Smooth muscle cell (in vitro differentiated cells): ENCODE data around the gene ABCC9. TPM values are rescaled to one million over a fixed set of nuclear protein-coding genes. Genes with fewer than 3 reads are reported as not detected.

Experiments
- DNase-seq: peaks from one replicate; lab custom pipeline; 2025; ENCODE audit not compliant: unreplicated experiment; lab: John Stamatoyannopoulos, UW
- H2AFZ ChIP-seq: fragments of 200-600 bp; sonication (generic); 2 replicates; pipeline ENCODE4 v1.6.0; 2016; ENCODE audit warnings: antibody characterized with exemption, low read depth, mild to moderate bottlenecking
- H3F3A ChIP-seq: fragments of 200-600 bp; sonication (generic); 2 replicates; pipeline ENCODE4 v1.6.0; 2017; ENCODE audit warnings: antibody characterized with exemption, low read depth
- H3K27ac ChIP-seq: fragments of 200-600 bp; sonication (generic); 2 replicates; pipeline ENCODE4 v1.5.1; 2016; ENCODE audit warnings: low read depth, mild to moderate bottlenecking
- H3K27me3 ChIP-seq: fragments of 200-600 bp; sonication (generic); 2 replicates; pipeline ENCODE4 v1.6.1; 2016; ENCODE audit warnings: low read depth, mild to moderate bottlenecking
- H3K36me3 ChIP-seq: fragments of 200-600 bp; sonication (generic); 2 replicates; pipeline ENCODE4 v1.5.1; 2016; ENCODE audit warnings: low read depth
- H3K4me1 ChIP-seq: fragments of 200-600 bp; sonication (generic); 2 replicates; pipeline ENCODE4 v1.5.1; 2016; ENCODE audit warnings: low read depth
- H3K4me2 ChIP-seq: fragments of 200-600 bp; sonication (generic); 2 replicates; pipeline ENCODE4 v1.6.0; 2016; ENCODE audit warnings: mild to moderate bottlenecking
- H3K4me3 ChIP-seq: fragments of 200-600 bp; sonication (generic); 2 replicates; pipeline ENCODE4 v1.5.1; 2016; ENCODE audit warnings: mild to moderate bottlenecking
- H3K79me2 ChIP-seq: fragments of 200-600 bp; sonication (generic); 2 replicates; pipeline ENCODE4 v1.6.0; 2016; ENCODE audit warnings: low read depth, mild to moderate bottlenecking
- H3K9ac ChIP-seq: fragments of 200-600 bp; sonication (generic); 2 replicates; pipeline ENCODE4 v1.6.0; 2016; ENCODE audit warnings: low read depth
- H3K9me3 ChIP-seq: fragments of 200-600 bp; sonication (generic); replicated peaks from 2 replicates; pipeline ENCODE4 v1.5.1; 2016; ENCODE audit warnings: low read depth
- H4K20me1 ChIP-seq: fragments of 200-600 bp; sonication (generic); 2 replicates; pipeline ENCODE4 v1.6.0; 2016; ENCODE audit warnings: low read depth
- WGBS: methylation state at CpG from one replicate; pipeline ENCODE4 v1.1.7; 2016; ENCODE audit warnings: low lambda C conversion rate; 5-methylcytosine and 5-hydroxymethylcytosine counted together
- polyA plus RNA-seq: library from polyadenylated mRNA; unstranded; fragments of >200 nt; fragmentation: Nextera tagmentation; extraction: Ambion mirVana; gene quantifications from 2 replicates; pipeline ENCODE4 v1.2.1, GENCODE V29; 2016
- small RNA-seq: library from RNA; depleted of rRNA; stranded (forward); fragments of <200 nt; gene quantifications from one replicate; pipeline ENCODE3, GENCODE V24; 2014
- total RNA-seq: library from RNA; depleted of rRNA; stranded (reverse); fragments of >200 nt; gene quantifications from 2 replicates; pipeline ENCODE4 v1.2.3, GENCODE V29; 2014
- TF ChIP-seq, protein P1 (sequence below): fragments of 200-600 bp; sonication (generic); IDR thresholded peaks from 2 replicates; pipeline ENCODE4 v1.5.1; 2017; ENCODE audit warnings: borderline replicate concordance, mild to moderate bottlenecking, antibody characterized with exemption; ENCODE audit not compliant: insufficient read depth, poor library complexity, severe bottlenecking

The ABCC9 gene
- total and polyA plus RNA-seq, 2 experiments from 2014 or later = 0.22 TPM; not detected in 1

DNA sequence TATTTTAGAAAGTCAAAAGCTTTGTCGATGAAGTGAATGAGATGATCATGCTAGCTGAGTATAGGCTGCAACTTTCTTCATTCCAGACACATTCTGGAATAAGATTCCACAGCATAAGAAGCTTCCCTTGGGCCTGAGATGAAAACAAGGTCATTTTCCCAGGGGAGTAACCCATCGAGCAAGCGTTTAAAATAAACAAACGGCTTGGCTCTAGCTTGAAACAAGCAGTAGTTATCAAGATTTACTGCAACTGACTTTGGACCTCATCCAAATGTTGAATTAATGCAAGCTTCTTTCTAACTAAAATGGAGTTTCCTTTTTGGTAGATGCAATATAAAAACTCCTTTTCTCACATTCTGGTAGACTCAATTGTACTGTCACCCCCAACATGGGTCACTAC, 189.7 kb downstream of the ABCC9 start:
- no peaks in the 10 kb centered on the region for H3K4me1 ChIP-seq
- no peaks in the 10 kb centered on the region for H3K79me2 ChIP-seq
- H3K36me3 ChIP-seq = no peaks in the 10 kb centered on the region
- no peaks in the 10 kb centered on the region for H4K20me1 ChIP-seq
- H3K9ac ChIP-seq = no peak overlapping the region
- H3K9me3 ChIP-seq = no peaks in the 10 kb centered on the region
- no peak overlapping the region for H3K4me3 ChIP-seq
- H3K27ac ChIP-seq = no peak overlapping the region
- H3K4me2 ChIP-seq = no peak overlapping the region
- DNase-seq = no peak
- 57% methylated on average over 4 of the region's 4 CpGs for WGBS
- no peaks in the 10 kb centered on the region for H3K27me3 ChIP-seq
- H3F3A ChIP-seq = no peaks in the 10 kb centered on the region
- TF ChIP-seq, protein P1, sequence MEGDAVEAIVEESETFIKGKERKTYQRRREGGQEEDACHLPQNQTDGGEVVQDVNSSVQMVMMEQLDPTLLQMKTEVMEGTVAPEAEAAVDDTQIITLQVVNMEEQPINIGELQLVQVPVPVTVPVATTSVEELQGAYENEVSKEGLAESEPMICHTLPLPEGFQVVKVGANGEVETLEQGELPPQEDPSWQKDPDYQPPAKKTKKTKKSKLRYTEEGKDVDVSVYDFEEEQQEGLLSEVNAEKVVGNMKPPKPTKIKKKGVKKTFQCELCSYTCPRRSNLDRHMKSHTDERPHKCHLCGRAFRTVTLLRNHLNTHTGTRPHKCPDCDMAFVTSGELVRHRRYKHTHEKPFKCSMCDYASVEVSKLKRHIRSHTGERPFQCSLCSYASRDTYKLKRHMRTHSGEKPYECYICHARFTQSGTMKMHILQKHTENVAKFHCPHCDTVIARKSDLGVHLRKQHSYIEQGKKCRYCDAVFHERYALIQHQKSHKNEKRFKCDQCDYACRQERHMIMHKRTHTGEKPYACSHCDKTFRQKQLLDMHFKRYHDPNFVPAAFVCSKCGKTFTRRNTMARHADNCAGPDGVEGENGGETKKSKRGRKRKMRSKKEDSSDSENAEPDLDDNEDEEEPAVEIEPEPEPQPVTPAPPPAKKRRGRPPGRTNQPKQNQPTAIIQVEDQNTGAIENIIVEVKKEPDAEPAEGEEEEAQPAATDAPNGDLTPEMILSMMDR = no peak
- H2AFZ ChIP-seq = no peak overlapping the region

Small RNA genes lying within 50 kb of the gene (small RNA-seq; reads per million reads assigned to genes)
- gene AC008250.2 = not detected

Other genes with a start within 250 kb of the ABCC9 start
- gene KCNJ8, start 166.7 kb downstream of the ABCC9 start, total RNA-seq = 0.67 TPM in 1 of 2 replicates, not detected in the other
- not detected in 2 replicates for gene KCNJ8, start 166.7 kb downstream of the ABCC9 start, polyA plus RNA-seq
- gene CMAS, start 104.8 kb upstream of the ABCC9 start, total RNA-seq = 31.1 and 33.8 TPM in 2 replicates
- gene CMAS, start 104.8 kb upstream of the ABCC9 start, polyA plus RNA-seq = 48.9 and 55.6 TPM in 2 replicates